Measurements from ENCODE around the gene GGTLC2.
"Not testable (repeated sequence)": the region's sequence is repeated elsewhere in the genome, so short reads cannot be mapped to it uniquely, and the experiment has no call there.

DNA sequence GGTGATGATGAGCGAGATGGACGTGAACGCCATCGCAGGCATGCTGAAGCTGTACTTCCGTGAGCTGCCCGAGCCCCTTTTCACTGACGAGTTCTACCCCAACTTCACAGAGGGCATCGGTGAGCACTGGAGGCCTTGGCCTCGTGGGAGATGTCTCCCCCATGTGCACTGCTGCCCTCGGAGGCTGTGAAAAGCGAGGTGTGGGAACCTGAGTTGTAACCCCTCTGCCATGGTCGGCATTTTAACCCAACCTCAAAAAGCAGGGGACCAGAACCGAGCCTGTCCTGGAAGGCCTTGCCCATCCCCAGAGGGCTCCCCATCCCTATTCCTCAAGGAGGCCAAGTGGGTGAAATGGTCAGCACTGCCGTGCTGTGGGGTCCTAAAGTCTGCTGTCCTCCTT is 10.9 kb upstream of the GGTLC2 start:
- not testable (repeated sequence) for TF ChIP-seq TAF1 (IDR thresholded peaks at IDR 0.05; ENCODE audit: low read depth); EP300 (conservative IDR thresholded peaks at IDR 0.05; ENCODE audit: poor library complexity, severe bottlenecking); POLR2AphosphoS5 (IDR thresholded peaks at IDR 0.05); RAD21 (conservative IDR thresholded peaks at IDR 0.05)
- TF ChIP-seq, protein P1, sequence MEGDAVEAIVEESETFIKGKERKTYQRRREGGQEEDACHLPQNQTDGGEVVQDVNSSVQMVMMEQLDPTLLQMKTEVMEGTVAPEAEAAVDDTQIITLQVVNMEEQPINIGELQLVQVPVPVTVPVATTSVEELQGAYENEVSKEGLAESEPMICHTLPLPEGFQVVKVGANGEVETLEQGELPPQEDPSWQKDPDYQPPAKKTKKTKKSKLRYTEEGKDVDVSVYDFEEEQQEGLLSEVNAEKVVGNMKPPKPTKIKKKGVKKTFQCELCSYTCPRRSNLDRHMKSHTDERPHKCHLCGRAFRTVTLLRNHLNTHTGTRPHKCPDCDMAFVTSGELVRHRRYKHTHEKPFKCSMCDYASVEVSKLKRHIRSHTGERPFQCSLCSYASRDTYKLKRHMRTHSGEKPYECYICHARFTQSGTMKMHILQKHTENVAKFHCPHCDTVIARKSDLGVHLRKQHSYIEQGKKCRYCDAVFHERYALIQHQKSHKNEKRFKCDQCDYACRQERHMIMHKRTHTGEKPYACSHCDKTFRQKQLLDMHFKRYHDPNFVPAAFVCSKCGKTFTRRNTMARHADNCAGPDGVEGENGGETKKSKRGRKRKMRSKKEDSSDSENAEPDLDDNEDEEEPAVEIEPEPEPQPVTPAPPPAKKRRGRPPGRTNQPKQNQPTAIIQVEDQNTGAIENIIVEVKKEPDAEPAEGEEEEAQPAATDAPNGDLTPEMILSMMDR (IDR thresholded peaks at IDR 0.05; ENCODE audit: poor library complexity, severe bottlenecking), result not testable (repeated sequence)

Data from neural cell (in vitro differentiated cells).